ENCODE data around the gene TAF7. TPM values are rescaled to one million over a fixed set of nuclear protein-coding genes. Genes with fewer than 3 reads are reported as not detected.
"Not testable (repeated sequence)": the region's sequence is repeated elsewhere in the genome, so short reads cannot be mapped to it uniquely, and the experiment has no call there.

Gene TAF7
- total and polyA plus RNA-seq, 9 of the 15 experiments (the other 6 are each of a cell fraction or from before 2014, with no cell fraction given): 51.6 to 116 (median 73.3) TPM

- POLR2A ChIA-PET: interaction anchor here (1.1 kb wide), 1 partner anchor 168 kb away, joined by 3 read pairs; the partner anchor contains the start of gene PCDHGC4
- ATAC-seq; in situ Hi-C loops (cut with MboI); H3K4me1 ChIP-seq (replicated peaks in 1 of 2; ENCODE audit: control insufficient read depth in 2 of 2, insufficient read depth in 2 of 2, low read length in 2 of 2); H4K20me1 ChIP-seq (replicated peaks; ENCODE audit: control insufficient read depth, insufficient read depth, low read length); H3K27me3 ChIP-seq (ENCODE audit: control insufficient read depth in 2 of 2, insufficient read depth in 2 of 2, low read length in 2 of 2); H3K27ac ChIP-seq (ENCODE audit: extremely low read depth, low read depth, low read length); H3K9ac ChIP-seq (ENCODE audit: insufficient read depth in 1 of 2, low read depth in 2 of 2, low read length in 2 of 2); CTCF ChIA-PET (ENCODE audit: low intra/inter-chr PET ratio); H3K4me3 ChIP-seq; BruUV-seq (replicated peaks); H3K9me1 ChIP-seq (ENCODE audit: control insufficient read depth, insufficient read depth, low read length); FAIRE-seq; DNase-seq (ENCODE audit: extremely low read depth in 1 of 4, low spot score in 3 of 4); H2AFZ ChIP-seq (ENCODE audit: low read depth, low read length); H3K4me2 ChIP-seq (ENCODE audit: insufficient read depth, low read length); intact Hi-C loops (cut with micrococcal nuclease): not testable (repeated sequence)
- peaks cover 29% of the 10 kb centered on the region for H3K79me2 ChIP-seq (ENCODE audit: control insufficient read depth, insufficient read depth, low read length)
- 62% methylated on average over 2 of the region's 4 CpGs for WGBS (ENCODE audit: insufficient coverage, low coverage, missing lambda C conversion rate)
- H3K9me3 ChIP-seq (replicated peaks; ENCODE audit: control insufficient read depth, insufficient read depth, low read depth, low read length): peaks cover 22% of the 10 kb centered on the region
- peaks cover 26% of the 10 kb centered on the region for H3K36me3 ChIP-seq (ENCODE audit: control insufficient read depth, insufficient read depth, low read length)
- TF ChIP-seq C11orf30 (IDR thresholded peaks at IDR 0.05; ENCODE audit: low read depth): 0 out of 2 replicates have a peak, but pooled peaks have one; percentile 10
- TF ChIP-seq ZNF316 (IDR thresholded peaks at IDR 0.05): peak; percentile 42; the same call in 1 of the 2 replicates
Observed at GRCh38 chr5:141316963-141317362, 3.6 kb downstream of the TAF7 start.

DNA sequence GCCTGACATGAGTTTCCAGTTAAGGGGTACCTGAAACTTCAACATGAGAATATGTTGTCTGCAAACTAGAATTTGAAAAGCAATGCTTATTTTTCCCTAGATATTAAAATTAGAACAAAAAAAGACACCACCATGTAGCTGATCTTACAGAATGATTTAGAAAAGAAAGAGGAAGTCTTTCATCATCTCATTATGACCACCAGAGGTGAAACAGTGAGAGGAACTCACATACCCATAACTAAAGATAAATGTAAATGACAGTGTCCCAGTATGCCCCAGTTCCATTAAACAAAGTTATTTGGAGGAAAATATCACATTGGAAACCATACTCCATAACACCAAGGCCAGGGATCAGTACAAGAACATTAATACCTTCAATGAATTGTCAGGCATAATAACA, 6.9 kb downstream of the TAF7 start:
- FAIRE-seq: no peak
- H3K9me1 ChIP-seq (ENCODE audit: control insufficient read depth, insufficient read depth, low read length): no peaks in the 10 kb centered on the region
- H3K79me2 ChIP-seq (ENCODE audit: control insufficient read depth, insufficient read depth, low read length): peaks cover 11% of the 10 kb centered on the region
- H3K9ac ChIP-seq (ENCODE audit: insufficient read depth in 1 of 2, low read depth in 2 of 2, low read length in 2 of 2): no peak overlapping the region
- TF ChIP-seq SPI1 (IDR thresholded peaks at IDR 0.05; ENCODE audit: borderline replicate concordance, low read depth, low read length): peak; percentile 51; the same call in 1 of the 2 replicates
- no peak for TF ChIP-seq KAT7 (CRISPR knock-in tag; IDR thresholded peaks at IDR 0.05; ENCODE audit: borderline replicate concordance)
- no peaks in the 10 kb centered on the region for H4K20me1 ChIP-seq (replicated peaks; ENCODE audit: control insufficient read depth, insufficient read depth, low read length)
- no TSS peak for BruUV-seq (replicated peaks)
- H2AFZ ChIP-seq (ENCODE audit: low read depth, low read length): no peak overlapping the region
- ATAC-seq: peak; percentile 45; the same call in 1 of the 3 replicates
- no peak for DNase-seq (ENCODE audit: extremely low read depth in 1 of 4, low spot score in 3 of 4)
- H3K4me2 ChIP-seq (ENCODE audit: insufficient read depth, low read length): no peak overlapping the region
- ChIA-PET CTCF (ENCODE audit: low intra/inter-chr PET ratio) (no interaction called here), POLR2A (no interaction called here)
- intact Hi-C loops (cut with micrococcal nuclease): no loop called here
- H3K9me3 ChIP-seq (replicated peaks; ENCODE audit: control insufficient read depth, insufficient read depth, low read depth, low read length): peaks cover 6% of the 10 kb centered on the region
- peaks cover 13% of the 10 kb centered on the region for H3K36me3 ChIP-seq (ENCODE audit: control insufficient read depth, insufficient read depth, low read length)
- H3K27ac ChIP-seq (ENCODE audit: extremely low read depth, low read depth, low read length): no peak overlapping the region
- H3K4me3 ChIP-seq: no peak overlapping the region
- in situ Hi-C loops (cut with MboI): no loop called here
- H3K27me3 ChIP-seq (ENCODE audit: control insufficient read depth in 2 of 2, insufficient read depth in 2 of 2, low read length in 2 of 2): no peaks in the 10 kb centered on the region
- no peaks in the 10 kb centered on the region; a peak in 1 of 5 replicates for H3K4me1 ChIP-seq (replicated peaks in 1 of 2; ENCODE audit: control insufficient read depth in 2 of 2, insufficient read depth in 2 of 2, low read length in 2 of 2)
